HL-60 (cell line): Measurements from ENCODE around the gene LOXL1.

Experiments
- GABPA ChIP-seq: IDR thresholded peaks from 2 replicates; pipeline ENCODE4 v1.6.1; 2012; ENCODE audit warnings: low read depth
- POLR2AphosphoS5 ChIP-seq: IDR thresholded peaks from 2 replicates; pipeline ENCODE4 v1.6.1; 2012; ENCODE audit warnings: low read depth
- TF ChIP-seq, protein P1 (sequence below): IDR thresholded peaks from one replicate; pipeline ENCODE4 v1.5.1; 2011; ENCODE audit warnings: low read length, control low read depth, inconsistent platforms; ENCODE audit not compliant: insufficient read depth
- TF ChIP-seq, protein P2 (sequence below): IDR thresholded peaks from 2 replicates; pipeline ENCODE4 v1.6.1; 2012; ENCODE audit warnings: low read depth; ENCODE audit not compliant: insufficient replicate concordance

DNA sequence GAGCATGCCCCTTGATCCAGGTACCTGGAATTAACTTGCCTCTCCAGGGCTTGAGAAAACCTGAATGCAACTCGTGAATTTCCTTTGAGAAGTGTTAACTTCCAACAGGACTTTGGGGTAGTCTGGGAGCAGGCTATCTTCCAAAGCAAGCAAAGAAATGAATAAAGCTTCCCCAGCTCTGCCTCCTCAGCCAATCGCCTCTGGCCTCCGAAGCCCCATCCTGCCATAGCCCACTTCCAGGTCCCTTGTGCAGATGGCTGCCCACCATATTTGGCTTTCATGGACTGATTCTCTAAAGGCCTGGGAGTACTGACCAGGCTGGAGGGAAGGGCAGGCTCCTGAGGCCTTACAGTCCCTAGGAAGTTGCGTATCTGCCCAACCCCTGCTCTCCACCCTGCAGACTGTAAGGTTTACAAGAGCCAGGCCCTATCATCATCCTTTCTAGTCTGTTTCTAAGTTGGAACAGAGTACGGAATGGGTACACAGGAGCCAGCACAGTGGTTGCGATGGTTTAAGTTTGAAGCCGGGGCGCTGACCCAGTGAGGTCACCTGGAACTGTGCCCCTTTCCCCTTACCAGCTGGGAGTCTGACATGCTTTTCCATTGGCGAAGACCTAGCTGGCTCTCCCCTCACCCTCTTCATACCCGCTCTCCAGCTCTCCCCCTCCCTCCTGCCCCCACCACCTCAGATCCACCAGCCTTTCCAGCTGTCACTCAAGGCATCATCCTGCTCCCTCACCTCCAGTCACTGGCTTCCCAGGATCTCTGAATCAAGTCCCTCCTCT is 67.1 kb downstream of the LOXL1 start:
- TF ChIP-seq, protein P1, sequence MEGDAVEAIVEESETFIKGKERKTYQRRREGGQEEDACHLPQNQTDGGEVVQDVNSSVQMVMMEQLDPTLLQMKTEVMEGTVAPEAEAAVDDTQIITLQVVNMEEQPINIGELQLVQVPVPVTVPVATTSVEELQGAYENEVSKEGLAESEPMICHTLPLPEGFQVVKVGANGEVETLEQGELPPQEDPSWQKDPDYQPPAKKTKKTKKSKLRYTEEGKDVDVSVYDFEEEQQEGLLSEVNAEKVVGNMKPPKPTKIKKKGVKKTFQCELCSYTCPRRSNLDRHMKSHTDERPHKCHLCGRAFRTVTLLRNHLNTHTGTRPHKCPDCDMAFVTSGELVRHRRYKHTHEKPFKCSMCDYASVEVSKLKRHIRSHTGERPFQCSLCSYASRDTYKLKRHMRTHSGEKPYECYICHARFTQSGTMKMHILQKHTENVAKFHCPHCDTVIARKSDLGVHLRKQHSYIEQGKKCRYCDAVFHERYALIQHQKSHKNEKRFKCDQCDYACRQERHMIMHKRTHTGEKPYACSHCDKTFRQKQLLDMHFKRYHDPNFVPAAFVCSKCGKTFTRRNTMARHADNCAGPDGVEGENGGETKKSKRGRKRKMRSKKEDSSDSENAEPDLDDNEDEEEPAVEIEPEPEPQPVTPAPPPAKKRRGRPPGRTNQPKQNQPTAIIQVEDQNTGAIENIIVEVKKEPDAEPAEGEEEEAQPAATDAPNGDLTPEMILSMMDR, result no peak
- TF ChIP-seq POLR2AphosphoS5 (no peak), GABPA (no peak)
- TF ChIP-seq, protein P2, sequence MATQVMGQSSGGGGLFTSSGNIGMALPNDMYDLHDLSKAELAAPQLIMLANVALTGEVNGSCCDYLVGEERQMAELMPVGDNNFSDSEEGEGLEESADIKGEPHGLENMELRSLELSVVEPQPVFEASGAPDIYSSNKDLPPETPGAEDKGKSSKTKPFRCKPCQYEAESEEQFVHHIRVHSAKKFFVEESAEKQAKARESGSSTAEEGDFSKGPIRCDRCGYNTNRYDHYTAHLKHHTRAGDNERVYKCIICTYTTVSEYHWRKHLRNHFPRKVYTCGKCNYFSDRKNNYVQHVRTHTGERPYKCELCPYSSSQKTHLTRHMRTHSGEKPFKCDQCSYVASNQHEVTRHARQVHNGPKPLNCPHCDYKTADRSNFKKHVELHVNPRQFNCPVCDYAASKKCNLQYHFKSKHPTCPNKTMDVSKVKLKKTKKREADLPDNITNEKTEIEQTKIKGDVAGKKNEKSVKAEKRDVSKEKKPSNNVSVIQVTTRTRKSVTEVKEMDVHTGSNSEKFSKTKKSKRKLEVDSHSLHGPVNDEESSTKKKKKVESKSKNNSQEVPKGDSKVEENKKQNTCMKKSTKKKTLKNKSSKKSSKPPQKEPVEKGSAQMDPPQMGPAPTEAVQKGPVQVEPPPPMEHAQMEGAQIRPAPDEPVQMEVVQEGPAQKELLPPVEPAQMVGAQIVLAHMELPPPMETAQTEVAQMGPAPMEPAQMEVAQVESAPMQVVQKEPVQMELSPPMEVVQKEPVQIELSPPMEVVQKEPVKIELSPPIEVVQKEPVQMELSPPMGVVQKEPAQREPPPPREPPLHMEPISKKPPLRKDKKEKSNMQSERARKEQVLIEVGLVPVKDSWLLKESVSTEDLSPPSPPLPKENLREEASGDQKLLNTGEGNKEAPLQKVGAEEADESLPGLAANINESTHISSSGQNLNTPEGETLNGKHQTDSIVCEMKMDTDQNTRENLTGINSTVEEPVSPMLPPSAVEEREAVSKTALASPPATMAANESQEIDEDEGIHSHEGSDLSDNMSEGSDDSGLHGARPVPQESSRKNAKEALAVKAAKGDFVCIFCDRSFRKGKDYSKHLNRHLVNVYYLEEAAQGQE, result no peak
